CD4-positive, alpha-beta T cell treated with Interleukin-15 for 1 hour (primary cell): Measurements from ENCODE around the gene CALB2.
A peak's percentile ranks its signal among the peaks of the same experiment; 100 is the strongest.
"Not testable (repeated sequence)": the region's sequence is repeated elsewhere in the genome, so short reads cannot be mapped to it uniquely, and the experiment has no call there.

Experiments
- DNase-seq: peaks from one replicate; pipeline ENCODE4 v3.0.0-alpha.2; 2020

CALB2 gene, protein sequence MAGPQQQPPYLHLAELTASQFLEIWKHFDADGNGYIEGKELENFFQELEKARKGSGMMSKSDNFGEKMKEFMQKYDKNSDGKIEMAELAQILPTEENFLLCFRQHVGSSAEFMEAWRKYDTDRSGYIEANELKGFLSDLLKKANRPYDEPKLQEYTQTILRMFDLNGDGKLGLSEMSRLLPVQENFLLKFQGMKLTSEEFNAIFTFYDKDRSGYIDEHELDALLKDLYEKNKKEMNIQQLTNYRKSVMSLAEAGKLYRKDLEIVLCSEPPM

DNA sequence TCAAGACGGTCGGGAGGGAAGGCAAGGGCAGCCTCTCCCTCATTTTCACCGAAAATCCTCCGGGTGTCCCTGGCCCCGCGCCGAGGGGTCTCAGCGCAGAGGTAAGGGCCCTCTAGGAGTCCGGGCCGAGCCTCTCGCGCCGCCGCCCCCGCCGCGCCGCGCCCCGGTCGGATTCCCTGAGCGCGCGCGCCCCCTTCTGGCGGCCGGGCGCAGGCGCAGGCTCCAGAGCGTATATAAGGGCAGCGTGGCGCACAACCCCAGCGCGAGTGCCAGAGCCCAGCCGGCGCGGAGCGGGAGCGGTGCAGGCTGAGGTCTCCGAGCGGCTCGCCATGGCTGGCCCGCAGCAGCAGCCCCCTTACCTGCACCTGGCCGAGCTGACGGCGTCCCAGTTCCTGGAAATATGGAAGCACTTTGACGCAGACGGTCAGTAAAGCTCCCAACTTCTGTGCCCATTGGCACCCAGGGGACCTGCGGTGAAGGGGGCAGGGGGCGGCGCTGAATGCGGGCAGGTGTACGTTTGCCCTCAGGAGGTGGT is at the start of gene CALB2:
CALB2 (plus strand) TSS at position 260 of the 535 bp plus-strand sequence; CDS start at position 330, 70 bp downstream.
- peak; percentile 32 for DNase-seq

DNA sequence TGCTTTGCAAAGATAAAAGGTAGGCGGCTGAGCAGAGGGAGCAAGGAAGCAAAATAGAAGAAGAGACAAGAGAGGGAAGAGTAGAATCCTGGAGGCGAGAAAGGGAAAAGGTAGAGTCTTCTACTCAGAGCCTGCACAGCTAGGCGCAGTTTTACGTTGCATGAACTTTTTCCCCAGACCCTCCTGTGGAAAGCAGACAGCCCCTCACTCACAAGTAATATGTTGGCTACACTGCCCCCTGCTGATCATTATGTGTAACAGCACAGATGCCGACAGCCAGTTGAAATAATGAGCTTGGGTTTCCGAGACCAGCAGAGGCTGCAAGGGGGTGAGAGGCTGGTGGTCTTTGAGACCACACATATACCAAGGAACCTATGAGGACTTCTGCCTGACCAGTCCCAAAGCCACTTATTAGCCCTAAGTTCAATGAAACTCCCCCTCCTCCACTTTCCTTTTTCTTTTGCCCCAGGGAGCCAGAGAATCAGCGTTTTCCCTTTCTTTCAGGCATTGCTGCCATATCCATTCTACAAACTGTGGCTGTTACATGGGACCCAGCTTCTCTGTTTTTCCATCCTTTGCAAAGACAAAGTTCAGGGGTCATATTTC is 46.9 kb upstream of the CALB2 start:
- no peak for DNase-seq

DNA sequence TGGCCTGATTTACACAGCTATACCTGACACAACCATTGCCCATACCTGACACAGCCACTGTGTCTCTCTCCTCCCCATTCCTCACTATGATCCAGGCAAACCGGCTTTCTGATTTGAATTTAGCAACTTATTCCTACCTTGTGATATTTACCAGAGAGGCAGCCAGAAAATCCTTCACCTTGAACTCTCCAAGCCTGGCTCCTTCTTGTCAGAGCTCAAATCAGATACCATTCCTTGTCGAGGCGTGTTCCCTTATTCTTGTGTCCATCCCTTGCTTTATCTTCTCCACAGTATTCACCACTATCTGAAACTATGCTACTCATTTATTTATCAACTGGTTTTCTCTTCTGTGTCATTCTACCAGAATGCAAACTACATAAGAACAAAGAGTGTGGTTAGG is 44.9 kb upstream of the CALB2 start:
- not testable (repeated sequence) for DNase-seq

DNA sequence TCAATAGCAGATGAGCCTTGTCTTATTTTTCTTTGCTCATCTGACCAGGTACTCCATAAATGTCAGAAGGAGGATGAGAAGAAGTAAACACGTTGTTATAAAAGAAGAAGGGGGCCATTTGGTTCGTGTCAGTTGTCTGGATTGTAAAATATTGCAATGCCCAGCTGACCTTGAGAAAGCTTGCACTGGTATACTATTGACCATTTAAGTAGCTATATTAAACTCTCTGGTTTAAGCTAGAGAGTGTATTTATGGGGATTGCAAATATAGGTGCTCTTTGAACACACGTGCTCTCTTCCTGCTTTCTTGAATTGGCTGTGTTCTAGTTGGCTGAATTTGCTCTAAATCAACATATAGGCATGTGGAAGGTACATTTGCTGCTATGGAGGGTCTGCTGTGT is 43.3 kb upstream of the CALB2 start:
- DNase-seq = no peak

DNA sequence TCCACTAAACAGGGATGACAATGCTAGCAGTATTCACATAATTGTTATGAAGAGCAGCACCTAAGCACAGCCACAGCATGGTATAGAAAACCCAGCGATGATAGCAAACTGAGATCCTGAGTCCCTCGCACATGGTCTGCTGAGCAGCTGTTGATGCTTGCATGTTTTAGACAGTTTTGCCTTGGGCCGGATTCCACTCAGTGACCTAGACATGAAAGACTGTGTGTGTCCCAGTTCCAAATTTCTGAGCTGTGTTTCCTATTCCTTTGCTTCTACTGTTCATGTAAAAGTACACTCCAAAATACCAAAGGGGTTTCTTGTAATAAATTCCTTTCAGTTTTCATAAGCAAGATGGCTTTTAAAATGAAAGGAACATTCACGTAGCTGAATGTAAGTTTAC is 38.5 kb upstream of the CALB2 start:
- no peak for DNase-seq

DNA sequence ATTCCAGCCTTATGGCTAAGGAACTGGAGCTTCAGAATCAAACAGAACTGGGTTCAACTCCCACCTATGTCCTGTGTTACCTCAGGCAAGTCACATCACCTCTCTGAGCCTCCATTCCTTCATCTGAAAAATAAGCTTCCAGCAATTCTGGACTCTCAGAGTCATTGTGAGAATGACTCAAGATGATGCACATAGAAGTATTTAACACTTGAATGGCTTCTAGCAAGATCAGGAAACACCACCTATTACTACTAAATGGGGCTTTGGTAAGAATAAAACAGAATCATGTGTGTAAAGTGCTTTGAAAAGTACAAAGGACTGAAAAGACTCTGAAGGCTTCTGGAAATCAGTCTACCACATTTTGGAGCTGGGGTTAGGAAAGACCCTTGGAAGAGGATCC is 30.8 kb upstream of the CALB2 start:
- DNase-seq = no peak

DNA sequence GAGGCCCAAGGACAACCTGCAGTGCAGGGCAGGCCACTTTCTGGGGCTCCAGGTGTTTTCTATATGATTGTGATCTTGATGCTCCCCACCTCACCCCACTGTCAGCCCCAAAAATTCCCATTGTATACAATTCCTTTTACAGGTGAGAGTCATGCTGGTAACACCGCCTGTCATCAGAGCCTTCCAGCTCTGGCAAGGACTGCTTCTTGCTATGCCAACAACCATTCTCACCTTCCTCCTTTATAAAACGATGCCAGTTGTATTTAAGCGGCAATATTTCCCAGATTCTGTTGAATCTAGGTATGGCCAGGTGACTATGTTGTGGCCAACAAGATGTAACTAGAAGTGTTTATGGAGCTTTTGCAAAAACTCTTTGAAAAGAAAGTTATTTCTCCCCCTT is 30.4 kb upstream of the CALB2 start:
- DNase-seq = no peak

DNA sequence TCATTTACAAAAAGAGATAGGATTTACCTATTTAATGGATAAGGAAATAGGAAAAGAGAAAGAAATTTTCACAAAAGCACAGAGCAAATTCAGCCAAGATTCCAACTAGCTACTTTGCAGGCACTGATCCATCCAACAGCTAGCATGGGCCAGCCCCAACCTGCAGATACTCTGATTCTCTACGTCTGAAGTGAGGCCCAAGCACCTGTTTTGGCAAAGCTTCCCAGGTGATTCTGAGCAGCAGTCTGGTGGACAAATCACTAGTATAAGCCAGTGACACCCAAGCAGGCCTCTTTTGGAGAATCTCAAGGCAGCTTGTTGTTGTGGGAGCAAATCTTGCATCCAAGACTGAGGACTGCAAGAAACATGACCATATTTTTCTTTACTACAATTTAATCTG is 20.9 kb upstream of the CALB2 start:
- no peak for DNase-seq

DNA sequence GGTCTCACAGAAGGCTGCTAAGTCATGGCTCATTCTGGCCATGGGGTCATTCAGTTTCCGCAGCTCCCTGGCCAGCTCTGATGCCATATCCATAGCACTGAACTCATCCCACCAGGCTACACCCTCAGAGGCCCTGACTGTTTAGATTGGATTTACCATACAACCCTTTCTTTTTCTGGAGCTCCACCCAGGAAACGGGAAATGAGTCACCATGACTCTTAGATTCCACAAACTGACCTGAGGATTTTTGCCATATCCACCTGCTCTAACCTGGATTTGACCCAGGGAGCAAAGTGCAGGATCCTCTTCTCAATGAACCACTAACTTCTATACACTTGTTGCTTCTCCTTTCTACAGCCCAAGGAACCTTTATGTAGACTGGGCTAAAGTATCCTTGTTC is 20.3 kb upstream of the CALB2 start:
- no peak for DNase-seq

DNA sequence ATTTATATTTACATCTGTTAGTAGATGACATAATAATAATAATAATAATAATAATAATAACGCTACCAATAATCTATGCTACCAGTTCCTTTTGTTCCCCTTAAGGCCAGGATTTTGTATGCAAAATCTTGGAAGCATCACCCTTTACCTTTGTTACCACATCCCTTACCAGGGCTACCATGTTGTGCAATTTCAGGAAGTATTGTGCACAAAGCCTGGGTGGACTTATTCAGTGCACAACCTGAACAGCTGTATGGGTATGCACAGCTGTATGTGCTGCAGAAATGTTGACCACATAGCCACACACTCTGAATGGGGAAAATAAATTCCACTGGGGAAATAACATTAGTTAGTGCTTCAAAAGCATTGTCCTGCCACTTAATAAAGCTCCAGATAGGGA is 19.9 kb upstream of the CALB2 start:
- DNase-seq = no peak

DNA sequence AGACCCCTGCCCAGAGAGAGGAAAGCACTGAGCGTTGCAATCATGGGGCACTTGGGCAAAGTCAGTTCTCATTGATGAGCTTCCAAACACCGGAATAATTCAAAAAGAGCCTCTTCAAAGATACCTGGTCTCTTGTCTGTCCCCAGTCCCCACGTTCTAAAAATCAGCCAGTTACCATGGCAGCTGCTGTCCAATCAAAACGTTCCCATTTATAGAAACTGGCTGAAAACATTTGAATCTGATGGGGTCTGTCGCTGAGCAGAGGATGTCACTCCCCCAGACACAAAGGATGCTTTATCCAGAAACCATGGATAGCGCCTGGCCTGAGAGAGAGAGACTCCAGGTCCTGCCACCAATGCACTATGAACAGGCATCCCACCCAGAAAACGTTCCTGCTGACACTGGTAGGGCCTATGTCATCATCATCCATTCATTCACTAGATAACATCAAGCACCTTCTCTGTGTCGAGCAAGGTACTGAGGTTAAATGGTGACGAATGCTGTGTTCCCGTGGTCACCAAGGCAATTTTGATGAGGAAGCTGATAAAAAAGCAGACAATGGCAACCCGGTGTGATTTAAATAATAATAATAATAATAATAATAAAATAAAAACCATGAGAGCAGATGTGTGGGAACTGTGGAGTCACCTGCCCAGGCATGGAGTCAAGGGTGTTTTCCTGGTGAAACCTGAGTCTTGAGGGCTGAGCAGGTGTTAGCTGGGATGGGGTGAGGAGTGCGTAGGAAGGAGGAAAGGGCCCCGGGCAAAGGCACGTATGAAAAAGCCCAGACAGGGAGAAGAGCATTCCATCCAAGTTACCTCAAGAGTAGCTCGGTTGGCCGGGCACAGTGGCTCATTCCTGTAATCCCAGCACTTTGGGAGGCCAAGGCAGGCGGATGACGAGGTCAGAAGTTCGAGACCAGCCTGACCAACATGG is 19.0 kb upstream of the CALB2 start:
- DNase-seq = no peak

DNA sequence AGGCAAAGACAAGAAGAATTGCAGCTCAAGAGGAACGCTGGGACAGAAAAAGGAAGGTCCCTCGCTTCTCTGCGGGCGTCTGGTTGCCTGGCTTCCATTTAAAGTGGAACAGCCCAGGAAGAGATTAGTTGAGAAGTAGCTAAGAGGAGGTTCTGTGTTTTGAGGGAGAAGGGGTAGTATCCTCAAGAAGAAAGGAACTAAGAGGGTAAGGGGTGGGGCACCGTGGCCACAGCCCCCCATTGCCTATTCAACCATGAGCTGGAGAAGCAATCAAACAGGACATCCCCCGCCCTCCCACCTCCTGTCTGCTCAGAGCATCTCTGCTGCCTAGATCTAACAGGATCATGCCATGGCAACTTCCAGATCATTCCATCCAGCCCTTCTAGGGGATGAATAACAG is 18.1 kb upstream of the CALB2 start:
- no peak for DNase-seq

DNA sequence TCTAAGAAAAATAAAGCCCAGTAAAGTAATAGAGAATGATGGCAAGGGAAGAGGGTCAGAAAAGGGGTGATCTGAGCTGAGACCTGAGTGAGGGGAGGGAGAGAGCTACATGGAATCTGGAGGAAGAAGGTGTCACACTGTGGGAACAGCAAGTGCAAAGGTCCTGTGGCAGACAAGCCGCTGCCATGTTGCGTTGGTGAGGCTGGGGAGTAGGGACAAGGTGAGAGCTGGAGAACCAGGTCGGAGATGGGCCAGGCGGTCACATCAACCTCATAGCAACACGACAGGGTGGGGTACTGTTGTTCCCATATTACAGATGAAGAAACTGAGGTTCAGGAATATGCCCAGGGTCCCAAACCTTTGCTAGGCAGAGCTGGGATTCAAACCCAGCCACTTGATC is 16.6 kb upstream of the CALB2 start:
- DNase-seq = no peak

DNA sequence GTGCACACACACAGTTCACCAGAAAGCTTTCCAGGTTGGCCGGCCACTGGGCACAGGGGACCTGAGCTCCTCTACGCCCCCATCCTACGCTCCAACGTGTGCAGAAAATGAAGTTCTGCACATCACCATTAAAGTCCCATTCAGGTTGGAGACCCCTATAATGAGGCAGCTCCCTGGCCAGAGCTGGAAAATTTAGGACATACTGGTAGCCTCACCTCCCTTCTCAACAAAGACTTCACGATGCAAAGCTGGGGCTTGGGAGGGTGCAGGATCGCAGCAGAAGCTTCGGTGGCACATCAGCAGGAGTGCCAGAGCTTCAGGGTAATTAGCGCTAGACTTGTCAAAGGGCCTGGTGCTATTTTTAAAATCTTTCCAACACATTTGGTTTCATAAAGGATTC is 15.4 kb upstream of the CALB2 start:
- DNase-seq = no peak

DNA sequence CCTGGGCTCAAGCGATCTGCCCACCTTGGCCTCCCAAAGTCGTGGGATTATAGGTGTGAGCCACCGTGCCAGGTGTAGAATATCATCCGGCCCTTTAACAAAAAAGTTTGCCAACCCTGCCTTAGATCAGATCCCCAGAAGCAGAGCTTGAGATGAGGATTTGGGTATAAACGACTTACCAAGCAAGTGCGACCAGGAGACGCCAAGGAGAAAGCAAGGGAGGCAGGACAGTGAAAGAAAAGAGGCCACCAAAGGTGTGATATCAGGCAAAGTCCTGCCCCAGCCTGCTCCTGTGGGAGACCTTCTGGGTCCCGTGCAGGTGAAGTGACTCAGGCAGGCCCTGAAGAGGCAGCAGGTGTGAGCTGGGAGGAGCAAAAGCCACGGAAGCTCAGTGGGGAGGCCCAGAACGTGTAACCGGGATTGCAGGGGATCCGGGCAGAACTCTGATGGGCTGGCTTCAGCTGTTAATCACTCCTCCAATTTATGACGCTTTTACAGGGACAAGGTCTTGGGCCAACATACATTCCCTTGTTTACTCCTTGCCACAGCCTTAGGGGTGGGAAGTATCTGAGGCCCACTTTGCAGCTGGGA is 14.1 kb upstream of the CALB2 start:
- DNase-seq = no peak

DNA sequence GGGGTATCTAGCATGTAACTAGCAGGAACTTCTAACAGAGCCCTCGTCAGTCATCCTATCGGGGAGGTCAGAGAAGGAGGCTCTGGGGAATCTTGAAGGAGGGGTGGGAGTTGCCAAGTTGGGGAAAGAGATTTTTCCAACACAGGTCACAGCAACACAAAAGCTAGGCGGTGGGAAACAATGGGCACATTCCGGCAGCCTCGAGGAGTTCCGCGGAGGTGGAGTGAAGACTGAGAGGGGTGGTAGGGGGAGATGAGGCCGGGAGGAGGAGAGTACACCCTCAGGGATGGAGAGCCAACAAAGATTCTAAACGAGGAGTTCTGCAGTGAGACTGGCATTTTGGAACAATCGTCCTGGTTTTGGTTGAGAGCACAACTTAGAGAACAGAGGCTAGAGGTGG is 13.5 kb upstream of the CALB2 start:
- no peak for DNase-seq

DNA sequence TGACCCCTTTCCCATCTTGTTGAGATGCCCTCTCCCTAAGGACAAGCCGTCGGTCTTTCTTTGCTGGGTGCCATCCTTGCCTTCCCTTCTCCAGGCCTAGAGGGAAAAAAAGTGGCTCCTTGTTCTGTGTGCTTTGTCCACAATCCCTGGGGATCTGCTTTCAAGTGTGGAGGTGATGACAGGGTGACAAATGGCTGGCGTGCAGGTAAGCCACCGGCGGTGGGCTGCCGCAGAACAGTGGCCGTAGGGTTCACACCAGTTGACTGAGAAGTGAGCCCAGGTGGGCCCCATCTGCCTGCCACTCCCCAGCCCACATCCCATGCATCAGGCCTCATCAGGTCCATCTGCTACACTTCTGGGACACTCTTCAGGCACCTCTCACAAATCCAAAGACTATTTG is 11.4 kb upstream of the CALB2 start:
- DNase-seq = no peak

DNA sequence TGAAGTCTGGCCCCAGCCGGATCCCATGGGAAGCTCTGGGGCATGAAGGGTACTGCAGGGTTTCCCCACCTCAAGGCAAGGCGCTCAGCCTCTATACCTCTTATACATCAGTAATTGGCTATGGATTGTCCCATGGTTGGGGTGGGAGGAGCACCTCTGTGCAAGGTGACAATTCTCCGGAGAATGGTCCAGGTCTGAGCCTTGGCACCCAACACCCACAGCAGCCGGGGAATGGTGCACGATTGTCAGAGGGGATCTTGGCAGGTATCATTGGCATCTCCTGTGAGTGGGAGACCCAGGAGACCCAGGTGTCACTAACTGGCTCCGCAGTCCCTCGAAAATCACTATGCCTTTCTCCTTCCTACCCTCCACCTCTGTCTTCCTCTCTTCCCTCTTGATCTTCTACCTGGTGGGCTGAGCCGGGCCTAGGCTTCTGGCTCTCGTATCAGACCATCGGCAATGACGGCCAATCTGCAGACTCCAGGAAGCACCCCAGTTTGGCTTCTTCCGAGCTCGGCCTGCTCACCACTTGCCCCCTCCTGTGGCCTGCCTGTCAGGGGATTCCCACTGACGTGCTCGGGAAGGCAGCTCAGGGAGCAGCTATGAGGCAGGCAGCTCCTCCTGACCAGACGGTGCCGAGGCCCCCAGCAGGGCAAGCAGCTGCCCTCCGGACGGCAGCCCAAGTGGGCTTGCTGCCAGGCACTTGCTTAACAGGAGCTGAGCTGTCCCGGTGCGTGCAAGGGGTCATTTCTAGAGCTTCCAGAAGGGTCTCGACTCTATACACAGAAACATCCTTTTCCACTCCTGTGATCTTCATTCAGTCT is 10.0 kb upstream of the CALB2 start:
- DNase-seq = no peak

DNA sequence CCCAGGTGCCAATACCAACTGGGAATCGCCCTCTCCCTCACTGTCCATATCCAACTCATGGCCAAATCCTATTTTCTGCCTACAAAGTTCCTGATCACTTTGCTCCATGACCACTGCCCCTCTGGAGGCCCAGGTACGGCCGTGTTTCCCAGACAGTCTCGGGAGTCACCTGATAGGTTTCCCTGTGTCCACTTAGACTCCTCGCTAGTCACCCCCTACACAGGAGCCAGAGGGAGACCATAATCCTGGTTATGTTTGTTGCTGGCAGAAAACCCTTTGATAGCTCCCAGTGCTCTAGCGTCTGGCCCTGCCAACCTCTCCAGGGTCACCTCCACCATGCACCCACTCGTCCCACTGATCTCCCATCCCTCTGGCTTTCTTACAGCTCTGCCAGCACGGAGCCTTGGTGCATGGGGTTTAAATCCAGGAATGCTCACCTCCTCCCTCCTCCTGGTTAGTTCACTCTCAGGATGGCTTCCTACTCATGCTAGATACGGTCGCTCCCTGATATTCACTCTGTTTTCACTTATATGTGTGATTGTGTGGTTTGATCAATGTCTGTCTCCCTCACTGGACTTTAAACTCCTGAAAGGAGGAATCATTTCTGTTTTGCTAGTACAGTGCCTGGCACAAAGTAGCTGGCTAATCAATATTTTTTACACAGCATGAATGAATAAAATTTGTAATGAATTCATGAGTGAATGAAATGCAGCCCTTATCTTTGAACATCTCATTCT is 7.5 kb upstream of the CALB2 start:
- no peak for DNase-seq

DNA sequence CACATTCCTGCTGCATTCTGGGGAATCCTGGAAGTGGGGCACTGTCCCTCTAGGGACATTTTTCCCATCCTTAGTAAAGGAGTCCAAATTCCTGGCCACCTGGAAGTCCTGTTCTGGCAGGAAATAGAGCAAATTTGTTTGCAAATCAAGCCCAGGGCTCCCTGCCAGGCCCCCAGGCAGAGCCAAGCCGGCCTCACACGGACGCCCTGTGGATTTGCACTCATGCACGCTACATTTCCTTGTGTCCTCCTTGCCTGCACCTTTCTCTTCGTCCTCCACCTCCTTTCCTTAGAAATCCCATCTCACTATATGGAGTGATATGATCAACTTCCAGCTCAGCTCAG is 7.0 kb upstream of the CALB2 start:
- DNase-seq = no peak

DNA sequence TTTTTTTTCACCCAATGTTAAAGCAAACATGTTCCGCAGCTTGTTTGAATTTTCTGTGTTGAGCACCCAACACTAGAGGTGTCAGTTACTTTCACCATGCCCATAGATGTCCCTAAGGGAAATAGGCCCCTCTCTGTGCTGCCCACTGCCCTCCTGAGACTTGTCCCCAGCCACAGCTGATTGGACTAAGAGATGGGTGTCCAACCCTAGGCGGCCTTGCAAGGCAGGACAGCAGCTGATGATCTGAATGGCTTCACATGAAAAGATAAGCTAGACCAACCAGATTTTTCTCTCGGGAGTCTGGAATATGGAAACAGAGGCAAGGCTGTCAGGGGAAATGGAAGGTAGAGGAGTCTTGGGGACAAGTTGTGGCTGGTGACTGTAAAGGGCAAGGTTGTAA is 6.1 kb upstream of the CALB2 start:
- DNase-seq = no peak

DNA sequence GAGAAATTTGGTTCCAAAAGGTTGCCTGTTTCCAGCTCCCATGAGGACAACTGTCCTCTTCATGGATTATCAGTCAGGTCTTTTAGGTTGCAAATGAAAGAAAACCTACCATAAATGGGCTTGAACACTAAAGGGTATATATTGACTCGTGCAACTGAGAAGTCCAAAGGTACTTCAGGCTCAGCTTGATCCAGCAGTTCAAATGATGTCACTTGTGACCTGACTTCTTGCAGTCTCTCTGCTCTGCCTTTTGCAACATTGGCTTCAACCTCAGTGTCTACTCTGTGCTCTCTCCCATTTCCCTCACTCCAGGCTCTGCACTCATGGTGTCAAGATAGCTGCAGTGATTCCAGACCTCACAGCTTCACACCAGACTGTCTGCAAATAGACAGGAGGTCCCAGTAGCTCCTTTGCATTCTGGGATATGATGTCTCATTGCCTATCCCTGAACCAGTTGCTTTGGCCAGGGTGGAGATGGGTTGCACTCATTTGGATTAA is 5.5 kb upstream of the CALB2 start:
- DNase-seq = no peak
